ENCODE results near the gene CFAP251. TPM values are rescaled to one million over a fixed set of nuclear protein-coding genes. Genes with fewer than 3 reads are reported as not detected.
A peak's percentile ranks its signal among the peaks of the same experiment; 100 is the strongest.
"Not testable (repeated sequence)": the region's sequence is repeated elsewhere in the genome, so short reads cannot be mapped to it uniquely, and the experiment has no call there.

The CFAP251 gene
- total RNA-seq, 2 experiments from 2014 or later: 0.28 to 0.33 TPM

DNA sequence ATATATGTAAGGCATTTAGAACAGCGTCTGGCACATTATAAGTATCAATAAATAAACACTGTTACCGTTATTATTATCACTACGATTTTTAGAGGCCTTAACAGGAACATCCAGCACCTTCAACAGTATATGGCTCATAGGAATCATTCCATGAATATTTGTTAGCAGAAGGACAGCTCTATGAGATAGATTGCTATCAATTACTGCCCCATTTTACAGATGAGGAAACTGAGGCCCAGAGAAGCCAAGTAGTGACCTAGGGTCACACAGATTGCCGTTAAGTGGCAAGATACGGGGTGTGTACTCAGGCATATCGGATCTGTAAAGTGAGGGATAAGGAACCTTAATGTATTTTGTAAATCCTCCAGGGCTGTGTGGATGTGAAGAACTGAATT, 30.3 kb upstream of the CFAP251 start:
- POLR2A ChIA-PET: interaction anchor here (0.6 to 3.0 kb wide), 23 partner anchors 10 to 1359 kb away, joined by 3 to 62 read pairs (median 4); partner anchors contain the start of genes CFAP251, COQ5, DIABLO and KNTC1
- H3K27ac Mint-ChIP-seq: peak overlapping the region; percentile 96

DNA sequence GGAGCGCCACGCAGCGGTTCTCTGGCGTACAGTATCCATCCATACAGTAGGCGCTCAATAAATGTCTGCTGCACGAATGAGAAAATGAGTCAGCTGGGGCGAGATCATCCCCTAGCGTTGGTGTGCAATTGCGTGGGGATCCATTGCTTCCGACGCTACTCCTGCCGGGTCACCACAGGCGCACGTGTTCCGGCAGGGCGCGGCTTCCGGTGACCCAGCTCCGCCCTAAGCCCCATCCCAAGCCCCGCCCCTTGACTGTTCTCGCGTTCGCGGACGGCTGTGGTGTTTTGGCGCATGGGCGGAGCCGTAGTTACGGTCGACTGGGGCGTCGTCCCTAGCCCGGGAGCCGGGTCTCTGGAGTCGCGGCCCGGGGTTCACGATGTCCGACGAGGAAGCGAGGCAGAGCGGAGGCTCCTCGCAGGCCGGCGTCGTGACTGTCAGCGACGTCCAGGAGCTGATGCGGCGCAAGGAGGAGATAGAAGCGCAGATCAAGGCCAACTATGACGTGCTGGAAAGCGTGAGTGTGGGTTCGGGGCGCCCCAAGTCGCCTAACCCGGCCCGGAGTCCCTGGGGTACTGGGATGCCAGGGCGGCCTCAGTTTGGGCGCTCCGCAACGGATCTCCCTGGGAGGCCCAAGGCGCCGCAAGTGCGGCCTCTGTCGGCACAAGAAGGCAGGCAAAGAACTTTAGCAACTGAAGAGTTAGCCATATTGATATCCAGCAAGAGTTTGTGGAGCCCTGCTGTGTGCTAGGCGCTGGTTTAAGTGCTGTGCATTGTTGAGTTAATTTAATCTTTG, 29.7 kb upstream of the CFAP251 start, which contains the start of gene PSMD9:
Gene PSMD9 (plus strand): TSS at position 313 of the 796 bp plus-strand sequence. CDS start 67 bp downstream, at position 380.
- Mint-ChIP-seq H3K4me1 (ENCODE audit: low read depth) (peaks cover 32% of the 10 kb centered on the region), H3K27me3 (no peaks in the 10 kb centered on the region), H3K9me3 (no peaks in the 10 kb centered on the region), H3K4me3 (peak within 1 kb of the TSS; percentile 96), H3K27ac (peak within 1 kb of the TSS; percentile 96), H3K36me3 (ENCODE audit: low read depth) (peaks cover 30% of the 10 kb centered on the region)
- intact Hi-C loops (cut with DNase I, micrococcal nuclease): loop anchor here (1.0 to 5.0 kb wide), 12 partner anchors 28 to 536 kb away; partner anchors contain the start of genes TMEM120B (in 2 of the 2) and ANAPC5 (in 1 of the 2)
- DNase-seq (peak; percentile 96 to 99 (median 98)), ATAC-seq (ENCODE audit: poor library complexity) (peak; percentile 90)
- Histone ChIP-seq H3K4me1 (ENCODE audit: insufficient read depth, low read length) (peaks cover 39% of the 10 kb centered on the region), H3K36me3 (ENCODE audit: insufficient read depth, low read length) (peaks cover 7% of the 10 kb centered on the region), H3K27ac (ENCODE audit: low read depth in 1 of 2, low read length in 2 of 2) (peak within 1 kb of the TSS; percentile 86 to 97), H3K4me3 (ENCODE audit: low read length) (peak within 1 kb of the TSS; percentile 96), H3K27me3 (ENCODE audit: control insufficient read depth in 1 of 2, insufficient read depth in 2 of 2, low read length in 2 of 2) (no peaks in the 10 kb centered on the region), H3K9me3 (ENCODE audit: control insufficient read depth in 1 of 2, insufficient read depth in 1 of 2, low read length in 2 of 2) (no peaks in the 10 kb centered on the region)
- POLR2A ChIA-PET: interaction anchor here (0.7 to 3.0 kb wide), 21 partner anchors 9 to 1360 kb away, joined by 3 to 62 read pairs (median 5); partner anchors contain the start of genes CFAP251, COQ5, DIABLO and KNTC1
- TF ChIP-seq, protein P1, sequence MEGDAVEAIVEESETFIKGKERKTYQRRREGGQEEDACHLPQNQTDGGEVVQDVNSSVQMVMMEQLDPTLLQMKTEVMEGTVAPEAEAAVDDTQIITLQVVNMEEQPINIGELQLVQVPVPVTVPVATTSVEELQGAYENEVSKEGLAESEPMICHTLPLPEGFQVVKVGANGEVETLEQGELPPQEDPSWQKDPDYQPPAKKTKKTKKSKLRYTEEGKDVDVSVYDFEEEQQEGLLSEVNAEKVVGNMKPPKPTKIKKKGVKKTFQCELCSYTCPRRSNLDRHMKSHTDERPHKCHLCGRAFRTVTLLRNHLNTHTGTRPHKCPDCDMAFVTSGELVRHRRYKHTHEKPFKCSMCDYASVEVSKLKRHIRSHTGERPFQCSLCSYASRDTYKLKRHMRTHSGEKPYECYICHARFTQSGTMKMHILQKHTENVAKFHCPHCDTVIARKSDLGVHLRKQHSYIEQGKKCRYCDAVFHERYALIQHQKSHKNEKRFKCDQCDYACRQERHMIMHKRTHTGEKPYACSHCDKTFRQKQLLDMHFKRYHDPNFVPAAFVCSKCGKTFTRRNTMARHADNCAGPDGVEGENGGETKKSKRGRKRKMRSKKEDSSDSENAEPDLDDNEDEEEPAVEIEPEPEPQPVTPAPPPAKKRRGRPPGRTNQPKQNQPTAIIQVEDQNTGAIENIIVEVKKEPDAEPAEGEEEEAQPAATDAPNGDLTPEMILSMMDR (IDR thresholded peaks at IDR 0.05): peak; percentile 21
- CTCF ChIA-PET: interaction anchor here (0.6 to 4.3 kb wide), 20 partner anchors 8 to 354 kb away, joined by 3 to 46 read pairs (median 4); partner anchors contain the start of genes CFAP251, RHOF, SETD1B and TMEM120B

More for the DNA sequence above, 30.3 kb upstream of the CFAP251 start:
- Mint-ChIP-seq H3K9me3 (no peaks in the 10 kb centered on the region), H3K27me3 (no peaks in the 10 kb centered on the region), H3K4me3 (peak overlapping the region; percentile 96), H3K36me3 (ENCODE audit: low read depth) (peaks cover 26% of the 10 kb centered on the region), H3K4me1 (ENCODE audit: low read depth) (peaks cover 27% of the 10 kb centered on the region)
- H3K4me1 ChIP-seq (ENCODE audit: insufficient read depth, low read length): peaks cover 33% of the 10 kb centered on the region
- H3K27ac ChIP-seq (ENCODE audit: low read depth in 1 of 2, low read length in 2 of 2): peak overlapping the region; percentile 59 to 86
- intact Hi-C loops (cut with DNase I, micrococcal nuclease): loop anchor here (1.0 to 5.0 kb wide), 12 partner anchors 29 to 536 kb away; partner anchors contain the start of genes TMEM120B (in 2 of the 2) and ANAPC5 (in 1 of the 2)
- H3K4me3 ChIP-seq (ENCODE audit: low read length): peak overlapping the region; percentile 96
- DNase-seq: no peak
- H3K27me3 ChIP-seq (ENCODE audit: control insufficient read depth in 1 of 2, insufficient read depth in 2 of 2, low read length in 2 of 2): no peaks in the 10 kb centered on the region
- ATAC-seq (ENCODE audit: poor library complexity): no peak
- H3K9me3 ChIP-seq (ENCODE audit: control insufficient read depth in 1 of 2, insufficient read depth in 1 of 2, low read length in 2 of 2): no peaks in the 10 kb centered on the region
- TF ChIP-seq, protein P1 (IDR thresholded peaks at IDR 0.05): no peak
- CTCF ChIA-PET: interaction anchor here (0.7 to 4.3 kb wide), 19 partner anchors 8 to 350 kb away, joined by 3 to 46 read pairs (median 5); partner anchors contain the start of genes CFAP251, RHOF, SETD1B and TMEM120B
- peaks cover 4% of the 10 kb centered on the region for H3K36me3 ChIP-seq (ENCODE audit: insufficient read depth, low read length)

DNA sequence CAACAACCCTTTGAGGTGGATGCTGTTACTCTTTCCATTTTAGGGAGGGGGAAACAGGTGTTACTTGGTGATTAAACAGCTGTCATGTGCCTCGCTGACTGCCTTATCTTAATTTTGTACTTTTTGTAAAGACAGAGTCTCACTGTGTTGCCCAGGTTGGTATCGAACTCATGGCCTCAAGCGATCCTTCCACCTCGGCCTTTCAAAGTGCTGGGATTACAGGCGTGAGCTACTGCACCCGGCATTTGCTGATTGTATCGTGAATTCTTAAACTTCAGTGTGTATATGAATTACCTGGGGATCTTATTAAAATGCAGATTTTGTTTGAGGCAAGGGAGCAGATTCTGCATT, 29.1 kb upstream of the CFAP251 start:
- no peaks in the 10 kb centered on the region for H3K9me3 Mint-ChIP-seq
- peak overlapping the region; percentile 86 to 97 for H3K27ac ChIP-seq (ENCODE audit: low read depth in 1 of 2, low read length in 2 of 2)
- H3K4me1 Mint-ChIP-seq (ENCODE audit: low read depth): peaks cover 37% of the 10 kb centered on the region
- peaks cover 8% of the 10 kb centered on the region for H3K36me3 ChIP-seq (ENCODE audit: insufficient read depth, low read length)
- intact Hi-C loops (cut with DNase I, micrococcal nuclease): loop anchor here (2.0 to 5.0 kb wide), 10 partner anchors 28 to 537 kb away; partner anchors contain the start of genes TMEM120B (in 2 of the 2) and ANAPC5 (in 1 of the 2)
- peaks cover 44% of the 10 kb centered on the region for H3K4me1 ChIP-seq (ENCODE audit: insufficient read depth, low read length)
- ChIA-PET CTCF (interaction anchor here (0.8 to 4.3 kb wide), 7 partner anchors 29 to 351 kb away, joined by 3 to 46 read pairs (median 8); partner anchors contain the start of genes CFAP251 and RHOF), POLR2A (interaction anchor here (1.5 to 3.0 kb wide), 7 partner anchors 29 to 337 kb away, joined by 7 to 62 read pairs (median 10); partner anchors contain the start of genes CFAP251, DIABLO, ORAI1 and RHOF)
- H3K27me3 ChIP-seq (ENCODE audit: control insufficient read depth in 1 of 2, insufficient read depth in 2 of 2, low read length in 2 of 2): no peaks in the 10 kb centered on the region
- TF ChIP-seq, protein P1 (IDR thresholded peaks at IDR 0.05): no peak
- H3K36me3 Mint-ChIP-seq (ENCODE audit: low read depth): peaks cover 36% of the 10 kb centered on the region
- no peaks in the 10 kb centered on the region for H3K27me3 Mint-ChIP-seq
- H3K27ac Mint-ChIP-seq: peak overlapping the region; percentile 96
- peak overlapping the region; percentile 96 for H3K4me3 ChIP-seq (ENCODE audit: low read length)
- ATAC-seq (ENCODE audit: poor library complexity): no peak
- DNase-seq: no peak
- H3K4me3 Mint-ChIP-seq: peak overlapping the region; percentile 96
- H3K9me3 ChIP-seq (ENCODE audit: control insufficient read depth in 1 of 2, insufficient read depth in 1 of 2, low read length in 2 of 2): no peaks in the 10 kb centered on the region

- ATAC-seq (ENCODE audit: poor library complexity); DNase-seq; H3K27me3 Mint-ChIP-seq; H3K9me3 ChIP-seq (ENCODE audit: control insufficient read depth in 1 of 2, insufficient read depth in 1 of 2, low read length in 2 of 2); H3K9me3 Mint-ChIP-seq; H3K27me3 ChIP-seq (ENCODE audit: control insufficient read depth in 1 of 2, insufficient read depth in 2 of 2, low read length in 2 of 2): not testable (repeated sequence)
- Histone ChIP-seq H3K27ac (ENCODE audit: low read depth in 1 of 2, low read length in 2 of 2) (peak overlapping the region; percentile 86 to 97), H3K4me1 (ENCODE audit: insufficient read depth, low read length) (peaks cover 45% of the 10 kb centered on the region), H3K4me3 (ENCODE audit: low read length) (peak overlapping the region; percentile 96), H3K36me3 (ENCODE audit: insufficient read depth, low read length) (peaks cover 12% of the 10 kb centered on the region)
- POLR2A ChIA-PET: interaction anchor here (1.7 to 3.0 kb wide), 6 partner anchors 29 to 336 kb away, joined by 7 to 62 read pairs (median 12); partner anchors contain the start of genes CFAP251, DIABLO, ORAI1 and RHOF
- H3K4me3 Mint-ChIP-seq: peak overlapping the region; percentile 96
- CTCF ChIA-PET: interaction anchor here (1.6 to 4.3 kb wide), 5 partner anchors 29 to 95 kb away, joined by 4 to 46 read pairs (median 9); partner anchors contain the start of genes CFAP251 and RHOF
- intact Hi-C loops (cut with DNase I, micrococcal nuclease): loop anchor here (2.0 to 5.0 kb wide), 10 partner anchors 27 to 537 kb away; partner anchors contain the start of genes TMEM120B (in 2 of the 2) and ANAPC5 (in 1 of the 2)
- H3K4me1 Mint-ChIP-seq (ENCODE audit: low read depth): peaks cover 42% of the 10 kb centered on the region
- H3K36me3 Mint-ChIP-seq (ENCODE audit: low read depth): peaks cover 40% of the 10 kb centered on the region
- peak overlapping the region; percentile 96 for H3K27ac Mint-ChIP-seq
Measured at GRCh38 chr12:121889661-121890060, 28.7 kb upstream of the CFAP251 start.

Data from CD4-positive, alpha-beta T cell (primary cell).